Neuronal stem cell (in vitro differentiated cells): Measurements from ENCODE around the gene MSTO1.
"Not testable (repeated sequence)": the region's sequence is repeated elsewhere in the genome, so short reads cannot be mapped to it uniquely, and the experiment has no call there.

Experiments used
- DNase-seq: peaks from one replicate; pipeline ENCODE4 v3.0.0-alpha.2; 2013; ENCODE audit warnings: low spot score
- H2AFZ ChIP-seq: one replicate; pipeline ENCODE4 v1.6.1; 2013; ENCODE audit warnings: mild to moderate bottlenecking, low read length, inconsistent platforms
- H2AK5ac ChIP-seq: 2 replicates; pipeline ENCODE4 v1.6.1; 2013; ENCODE audit warnings: low read depth, mild to moderate bottlenecking, inconsistent platforms, low read length, moderate library complexity, mixed read lengths
- H2BK120ac ChIP-seq: 2 replicates; pipeline ENCODE4 v1.6.1; 2013; ENCODE audit warnings: low read depth, mild to moderate bottlenecking, inconsistent platforms, low read length, moderate library complexity, mixed read lengths
- H2BK12ac ChIP-seq: one replicate; pipeline ENCODE4 v1.6.1; 2013; ENCODE audit warnings: low read length, inconsistent platforms
- H2BK15ac ChIP-seq: 2 replicates; pipeline ENCODE4 v1.6.1; 2013; ENCODE audit warnings: mild to moderate bottlenecking, low read length, inconsistent platforms, mixed read lengths
- H2BK5ac ChIP-seq: one replicate; pipeline ENCODE4 v1.6.1; 2013; ENCODE audit warnings: inconsistent platforms, mild to moderate bottlenecking, low read length, moderate library complexity
- H3K14ac ChIP-seq: one replicate; pipeline ENCODE4 v1.6.1; 2013; ENCODE audit warnings: low read length, inconsistent platforms
- H3K18ac ChIP-seq: 2 replicates; pipeline ENCODE4 v1.6.1; 2013; ENCODE audit warnings: low read length, inconsistent platforms
- H3K23ac ChIP-seq: 2 replicates; pipeline ENCODE4 v1.6.1; 2013; ENCODE audit warnings: low read depth, mild to moderate bottlenecking, mixed read lengths, low read length, inconsistent platforms; ENCODE audit not compliant: poor library complexity
- H3K27ac ChIP-seq: replicated peaks from 3 replicates; pipeline ENCODE4 v1.5.1; 2013; ENCODE audit warnings: low read length, inconsistent platforms
- H3K27me3 ChIP-seq, 3 experiments: 2 replicates each; pipeline ENCODE4 v1.6.1; 2013; ENCODE audit warnings: low read length in 3 of 3, mild to moderate bottlenecking in 2 of 3, inconsistent platforms in 1 of 3, low read depth in 1 of 3, mixed read lengths in 1 of 3, moderate library complexity in 1 of 3; ENCODE audit not compliant: control insufficient read depth in 3 of 3, insufficient read depth in 3 of 3
- H3K36me3 ChIP-seq, 2 donors: replicated peaks in 1 of 2; 2 replicates each; pipeline ENCODE4 v1.6.1; 2013; ENCODE audit warnings: low read length in 2 of 2; ENCODE audit not compliant: control insufficient read depth in 2 of 2, insufficient read depth in 2 of 2
- H3K4ac ChIP-seq: 2 replicates; pipeline ENCODE4 v1.6.1; 2013; ENCODE audit warnings: inconsistent platforms, mild to moderate bottlenecking, low read length, moderate library complexity
- H3K4me1 ChIP-seq, 2 donors: 1 replicate in 1 of 2; 2 replicates in 1 of 2; pipeline ENCODE4 v1.6.1; 2013; ENCODE audit warnings: low read length in 2 of 2, low read depth in 1 of 2; ENCODE audit not compliant: control insufficient read depth in 2 of 2, insufficient read depth in 1 of 2
- H3K4me2 ChIP-seq: one replicate; pipeline ENCODE4 v1.6.1; 2013; ENCODE audit warnings: mild to moderate bottlenecking, low read length, inconsistent platforms; ENCODE audit not compliant: insufficient read depth, poor library complexity, severe bottlenecking
- H3K4me3 ChIP-seq, 2 donors: 2 replicates each; pipeline ENCODE4 v1.5.1; 2013; ENCODE audit warnings: low read length in 2 of 2, mild to moderate bottlenecking in 2 of 2, inconsistent platforms in 1 of 2, moderate library complexity in 1 of 2
- H3K79me1 ChIP-seq: one replicate; pipeline ENCODE4 v1.6.1; 2013; ENCODE audit warnings: low read depth, mild to moderate bottlenecking, inconsistent platforms, low read length, moderate library complexity
- H3K9ac ChIP-seq: one replicate; pipeline ENCODE4 v1.6.1; 2013; ENCODE audit warnings: mild to moderate bottlenecking, low read depth, low read length, inconsistent platforms; ENCODE audit not compliant: poor library complexity
- H3K9me3 ChIP-seq, 2 donors: replicated peaks in 1 of 2; 2 replicates each; pipeline versions ENCODE3 to v1.6.1; 2013; ENCODE audit warnings: low read length in 2 of 2, mild to moderate bottlenecking in 2 of 2, inconsistent platforms in 1 of 2, low read depth in 1 of 2, mixed read lengths in 1 of 2, moderate library complexity in 1 of 2; ENCODE audit not compliant: control insufficient read depth in 2 of 2, insufficient read depth in 1 of 2
- H4K8ac ChIP-seq: one replicate; pipeline ENCODE4 v1.6.1; 2013; ENCODE audit warnings: low read depth, mild to moderate bottlenecking, inconsistent platforms, low read length, moderate library complexity
- H4K91ac ChIP-seq: one replicate; pipeline ENCODE4 v1.6.1; 2013; ENCODE audit warnings: low read length, low read depth, mild to moderate bottlenecking, inconsistent platforms; ENCODE audit not compliant: poor library complexity
- WGBS, 2 donors: extraction: QIAGEN DNeasy Blood & Tissue Kit; methylation state at CpG; one replicate each; pipeline ENCODE4 v1.1.7; 2013; ENCODE audit warnings: missing lambda C conversion rate in 2 of 2, mixed read lengths in 1 of 2; ENCODE audit not compliant: insufficient read length in 2 of 2, insufficient replicate concordance in 1 of 2; ENCODE audit errors: extremely low coverage in 2 of 2; 5-methylcytosine and 5-hydroxymethylcytosine counted together

The MSTO1 gene

DNA sequence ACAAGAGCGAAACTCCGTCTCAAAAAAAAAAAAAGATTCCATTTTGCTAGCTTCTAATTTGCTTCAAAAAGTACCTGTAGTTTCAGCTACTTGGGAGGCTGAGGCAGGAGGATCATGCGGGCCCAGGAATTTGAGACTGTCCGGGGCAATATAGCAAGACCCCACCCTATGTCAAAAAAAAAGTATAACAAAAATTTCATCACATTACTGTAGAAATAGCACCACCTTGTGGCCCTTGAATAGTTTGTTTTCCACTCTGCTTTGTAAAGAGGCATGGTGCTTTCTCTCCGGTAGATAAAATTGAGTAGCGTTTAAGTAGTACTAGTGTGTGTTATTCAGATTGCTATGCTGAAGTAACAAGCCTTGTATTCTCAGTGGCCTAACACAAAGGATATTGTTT is 18.2 kb upstream of the MSTO1 start:
- Histone ChIP-seq H4K91ac (no peak overlapping the region), H3K4me3 (no peak overlapping the region), H2BK5ac (no peak overlapping the region), H4K8ac (no peak overlapping the region), H3K18ac (no peak overlapping the region), H3K14ac (no peak overlapping the region), H3K23ac (no peak overlapping the region), H2AK5ac (no peak overlapping the region), H2BK120ac (no peak overlapping the region), H3K27me3 (no peaks in the 10 kb centered on the region), H2BK15ac (no peak overlapping the region), H3K36me3 (peaks cover 0 to 4% of the 10 kb centered on the region in 2 donors), H3K4me2 (no peak overlapping the region), H3K79me1 (peaks cover 1% of the 10 kb centered on the region), H2AFZ (no peak overlapping the region), H2BK12ac (no peak overlapping the region), H3K9me3 (no peaks in the 10 kb centered on the region), H3K9ac (no peak overlapping the region), H3K4ac (no peak overlapping the region), H3K27ac (no peak overlapping the region), H3K4me1 (peaks cover 0 to 9% of the 10 kb centered on the region in 2 donors)
- peak; percentile 21 for DNase-seq
- WGBS, 2 donors: no CpG with 5 or more reads among the region's 6 CpGs

DNA sequence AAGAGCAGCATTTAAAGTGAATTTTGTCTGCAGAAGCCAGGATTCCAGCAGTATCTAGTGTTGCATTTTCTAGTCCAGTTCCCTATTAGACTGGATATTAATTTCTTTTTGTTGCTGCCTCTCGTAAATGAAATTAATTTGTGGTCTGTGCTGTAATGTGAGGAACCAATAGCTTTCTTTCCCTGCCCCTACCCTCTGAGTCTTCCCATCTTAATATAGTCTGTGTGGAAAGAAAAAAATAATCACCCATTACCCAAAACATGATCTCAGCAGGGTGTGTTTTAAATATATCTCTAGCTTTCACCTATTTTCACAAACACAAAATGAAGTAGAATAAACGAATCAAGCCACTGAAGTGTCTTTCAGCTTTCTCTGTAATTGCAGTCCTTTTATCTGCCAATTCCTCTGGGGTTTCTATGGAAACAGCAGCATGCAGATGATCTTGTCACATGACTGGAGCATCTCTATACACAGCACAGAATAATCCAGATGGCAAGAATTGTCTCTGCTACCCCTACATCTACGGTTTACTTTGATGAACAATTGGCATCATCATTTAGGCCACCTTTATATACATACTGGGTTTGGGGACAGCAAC is 14.0 kb upstream of the MSTO1 start:
- H2AK5ac ChIP-seq, H3K14ac ChIP-seq, H3K4me1 ChIP-seq, H3K23ac ChIP-seq, H4K8ac ChIP-seq, H3K9ac ChIP-seq, H4K91ac ChIP-seq, H2BK5ac ChIP-seq, H3K4me2 ChIP-seq, H3K36me3 ChIP-seq, H3K18ac ChIP-seq, H3K27ac ChIP-seq, H3K4me3 ChIP-seq, H2AFZ ChIP-seq, H2BK15ac ChIP-seq, H3K79me1 ChIP-seq, H3K27me3 ChIP-seq, H3K4ac ChIP-seq, H2BK120ac ChIP-seq, H3K9me3 ChIP-seq, DNase-seq, H2BK12ac ChIP-seq: not testable (repeated sequence)
- no CpG with 5 or more reads among the region's 3 CpGs for WGBS, 2 donors

DNA sequence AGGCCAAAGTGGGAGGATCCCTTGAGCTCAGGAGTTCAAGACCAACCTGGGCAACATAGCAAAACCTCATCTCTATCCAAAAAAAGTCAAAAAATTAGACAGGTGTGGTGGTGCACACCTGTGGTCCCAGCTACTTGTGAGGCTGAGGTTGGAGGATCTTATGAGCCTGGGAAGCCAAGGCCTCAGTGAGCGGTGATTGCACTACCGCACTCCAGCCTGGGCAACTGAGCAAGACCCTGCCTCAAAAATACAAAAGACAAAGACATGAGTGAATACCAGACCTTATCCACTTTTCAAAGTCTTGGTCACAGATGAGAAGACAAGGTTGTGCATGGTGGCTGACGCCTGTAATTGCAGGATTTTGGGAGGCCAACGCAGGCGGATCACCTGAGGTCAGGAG is 13.2 kb upstream of the MSTO1 start:
- H3K14ac ChIP-seq: no peak overlapping the region
- no peak overlapping the region for H3K23ac ChIP-seq
- no peaks in the 10 kb centered on the region for H3K79me1 ChIP-seq
- H2BK12ac ChIP-seq: no peak overlapping the region
- H2BK15ac ChIP-seq: no peak overlapping the region
- no peak overlapping the region for H2AK5ac ChIP-seq
- H2BK5ac ChIP-seq: no peak overlapping the region
- no peak overlapping the region for H2BK120ac ChIP-seq
- H3K18ac ChIP-seq: no peak overlapping the region
- H3K9me3 ChIP-seq: no peaks in the 10 kb centered on the region
- no peaks in the 10 kb centered on the region for H3K27me3 ChIP-seq
- H2AFZ ChIP-seq: no peak overlapping the region
- H3K4me1 ChIP-seq: peaks cover 0 to 9% of the 10 kb centered on the region in 2 donors
- H3K4me3 ChIP-seq: no peak overlapping the region
- no peak for DNase-seq
- no peak overlapping the region for H3K9ac ChIP-seq
- no peaks in the 10 kb centered on the region for H3K36me3 ChIP-seq
- no peak overlapping the region for H4K8ac ChIP-seq
- H4K91ac ChIP-seq: no peak overlapping the region
- H3K4me2 ChIP-seq: no peak overlapping the region
- WGBS, 2 donors: no CpG with 5 or more reads among the region's 5 CpGs
- no peak overlapping the region for H3K4ac ChIP-seq
- H3K27ac ChIP-seq: no peak overlapping the region

DNA sequence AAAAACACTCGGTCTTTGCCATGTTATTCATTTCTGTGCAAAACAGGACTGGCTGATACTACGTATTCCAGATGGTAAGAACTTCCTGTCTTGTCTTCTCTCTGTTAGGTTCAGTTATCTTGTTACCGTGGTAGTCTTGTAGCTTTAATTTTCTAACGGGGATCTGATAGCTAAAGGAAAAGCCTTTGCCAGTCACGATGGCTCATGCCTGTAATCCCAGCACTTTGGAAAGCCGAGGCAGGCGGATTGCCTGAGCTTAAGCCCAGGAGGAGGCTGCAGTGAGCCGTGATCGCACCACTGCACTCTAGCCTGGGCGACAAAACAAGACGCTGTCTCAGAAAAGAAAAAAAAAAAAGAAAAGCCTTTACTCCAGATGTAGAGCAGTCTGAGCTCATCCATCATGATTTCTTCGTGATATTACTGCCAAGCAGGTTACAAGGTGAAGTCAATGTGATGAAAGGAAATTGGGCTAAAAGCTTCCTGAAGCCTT is 11.1 kb upstream of the MSTO1 start:
- Histone ChIP-seq H4K91ac (no peak overlapping the region), H3K9ac (no peak overlapping the region), H3K18ac (no peak overlapping the region), H2BK12ac (no peak overlapping the region), H3K4me1 (peaks cover 0 to 9% of the 10 kb centered on the region in 2 donors), H2BK5ac (no peak overlapping the region), H3K4me2 (no peak overlapping the region), H3K4ac (no peak overlapping the region), H2AFZ (peak overlapping the region; percentile 71), H2BK120ac (no peak overlapping the region), H3K27ac (no peak overlapping the region), H3K79me1 (no peaks in the 10 kb centered on the region), H2AK5ac (no peak overlapping the region), H3K4me3 (no peak overlapping the region), H3K9me3 (no peaks in the 10 kb centered on the region), H3K23ac (no peak overlapping the region), H3K36me3 (no peaks in the 10 kb centered on the region), H3K14ac (no peak overlapping the region), H3K27me3 (no peaks in the 10 kb centered on the region), H2BK15ac (no peak overlapping the region), H4K8ac (no peak overlapping the region)
- no CpG with 5 or more reads among the region's 12 CpGs for WGBS, 2 donors
- DNase-seq: no peak
